Endothelial cell of umbilical vein (primary cell): ENCODE data around the gene COL23A1. TPM values are rescaled to one million over a fixed set of nuclear protein-coding genes. Genes with fewer than 3 reads are reported as not detected.
"Not testable (repeated sequence)": the region's sequence is repeated elsewhere in the genome, so short reads cannot be mapped to it uniquely, and the experiment has no call there.

Experiments used
- BruUV-seq: library from RNA; stranded (reverse); fragments of 400-500 nt; replicated peaks from 2 replicates; lab custom pipeline; 2021; lab: Mats Ljungman, UMichigan
- CTCF ChIA-PET: fragments of 300-600, 350-600 bp; sonication (Branson Sonifier 250); formaldehyde crosslinking; loops from one replicate; lab custom pipeline; 2021; ENCODE audit warnings: antibody characterized with exemption, inconsistent platforms; lab: Charles Lee
- POLR2A ChIA-PET: fragments of 300-600, 350-600 bp; sonication (Branson Sonifier 250); formaldehyde crosslinking; loops from one replicate; lab custom pipeline; 2021; ENCODE audit warnings: antibody characterized with exemption, inconsistent platforms; lab: Charles Lee
- DNase-seq: peaks from one replicate; pipeline ENCODE4 v3.0.0-alpha.2; 2011; ENCODE audit warnings: low read depth, low spot score
- FAIRE-seq: peaks from 2 replicates; lab custom pipeline; 2011; peaks lifted over from hg19 to GRCh38; lab: Jason Lieb, UNC
- H2AFZ ChIP-seq: 2 replicates; pipeline ENCODE4 v1.6.0; 2012; ENCODE audit warnings: low read depth, low read length, control low read depth, inconsistent platforms
- H3K27ac ChIP-seq: 2 replicates; pipeline ENCODE4 v1.5.1; 2011; ENCODE audit warnings: low read depth, mild to moderate bottlenecking, control low read depth, low read length, moderate library complexity; ENCODE audit not compliant: insufficient read depth
- H3K27me3 ChIP-seq, 2 experiments: 2 replicates each; pipeline versions ENCODE4 v1.6.0 to v1.6.1; 2011; ENCODE audit warnings: low read length in 2 of 2, mixed read lengths in 1 of 2; ENCODE audit not compliant: control insufficient read depth in 2 of 2, insufficient read depth in 2 of 2
- H3K36me3 ChIP-seq, 2 experiments: 2 replicates in 1 of 2; 3 replicates in 1 of 2; pipeline ENCODE4 v1.5.1; 2011; ENCODE audit warnings: low read length in 2 of 2, mild to moderate bottlenecking in 1 of 2, moderate library complexity in 1 of 2; ENCODE audit not compliant: control insufficient read depth in 2 of 2, insufficient read depth in 2 of 2; ENCODE audit errors: extremely low read depth in 1 of 2
- H3K4me1 ChIP-seq: 3 replicates; pipeline ENCODE4 v1.5.1; 2011; ENCODE audit warnings: mild to moderate bottlenecking, low read length; ENCODE audit not compliant: control insufficient read depth, insufficient read depth; ENCODE audit errors: extremely low read depth
- H3K4me2 ChIP-seq: 2 replicates; pipeline ENCODE4 v1.6.1; 2011; ENCODE audit warnings: low read length, control low read depth, mixed read lengths; ENCODE audit not compliant: insufficient read depth
- H3K4me3 ChIP-seq, 3 experiments: fragments of 200-600 bp in 1 of 3; sonication (generic), shearing (Covaris generic) in 1 of 3; replicated peaks in 1 of 3; 2 replicates each; pipeline ENCODE4 v1.5.1; 2011 to 2016; ENCODE audit warnings: control low read depth in 3 of 3, low read length in 3 of 3, mild to moderate bottlenecking in 2 of 3, inconsistent platforms in 1 of 3, low read depth in 1 of 3, moderate library complexity in 1 of 3; ENCODE audit not compliant: insufficient read depth in 1 of 3
- H3K79me2 ChIP-seq: 2 replicates; pipeline ENCODE4 v1.6.0; 2012; ENCODE audit warnings: low read length, inconsistent platforms; ENCODE audit not compliant: control insufficient read depth, insufficient read depth
- H3K9ac ChIP-seq: replicated peaks from 2 replicates; pipeline ENCODE3; 2011; ENCODE audit warnings: low read length, control low read depth; ENCODE audit not compliant: insufficient read depth; ENCODE audit errors: extremely low read depth
- H3K9me1 ChIP-seq: replicated peaks from 3 replicates; pipeline ENCODE4 v1.6.0; 2011; ENCODE audit warnings: mild to moderate bottlenecking, low read length; ENCODE audit not compliant: control insufficient read depth, insufficient read depth; ENCODE audit errors: extremely low read depth
- H3K9me3 ChIP-seq: replicated peaks from 2 replicates; pipeline ENCODE4 v1.5.1; 2012; ENCODE audit warnings: low read length, inconsistent platforms; ENCODE audit not compliant: control insufficient read depth, insufficient read depth
- H4K20me1 ChIP-seq: replicated peaks from 2 replicates; pipeline ENCODE3; 2011; ENCODE audit warnings: mild to moderate bottlenecking, low read length; ENCODE audit not compliant: control insufficient read depth, insufficient read depth; ENCODE audit errors: extremely low read depth
- EZH2 ChIP-seq: IDR thresholded peaks from 2 replicates; pipeline ENCODE4 v1.6.1; 2012; ENCODE audit warnings: borderline replicate concordance, low read depth, mild to moderate bottlenecking, moderate library complexity, low read length, inconsistent platforms; ENCODE audit not compliant: severe bottlenecking
- JUN ChIP-seq: IDR thresholded peaks from 2 replicates; pipeline ENCODE4 v1.6.1; 2011; ENCODE audit warnings: borderline replicate concordance, low read depth; ENCODE audit not compliant: insufficient read length, insufficient read depth
- dilution Hi-C: fragments of 300-500 bp; cut with MboI; formaldehyde crosslinking; loops from one replicate; pipeline ENCODE4 v1.15.0; 2019; ENCODE audit warnings: low sequenced_read_pairs; ENCODE audit not compliant: extremely low pct_ligation_motif_present
- intact Hi-C: fragments of 100-400 bp; cut with micrococcal nuclease; formaldehyde crosslinking; loops from one replicate; pipeline ENCODE4 v1.10.0; 2022
- polyA plus RNA-seq, 4 experiments: library from polyadenylated mRNA; depleted of rRNA in 3 of 4; stranded (reverse) in 3 of 4; unstranded in 1 of 4; fragments of >200 nt; gene quantifications; 2 replicates each; pipeline versions ENCODE4 v1.2.1 to v1.2.3, GENCODE V29; 2011 to 2012; ENCODE audit warnings: missing spikeins in 1 of 4
- total RNA-seq: library from RNA; stranded (reverse); gene quantifications from 2 replicates; pipeline ENCODE4 v1.2.3, GENCODE V29; 2021

Gene COL23A1
- total and polyA plus RNA-seq, 2 donors (not counting 3 experiments of a cell fraction or from before 2014, with no cell fraction given), result not detected

GRCh38 chr5:178318382-178318781 is 271.8 kb downstream of the COL23A1 start:
- Histone ChIP-seq H3K4me3 (no peak overlapping the region), H3K4me2 (no peak overlapping the region), H4K20me1 (no peaks in the 10 kb centered on the region), H3K9me1 (no peaks in the 10 kb centered on the region), H3K4me1 (no peaks in the 10 kb centered on the region), H3K79me2 (no peaks in the 10 kb centered on the region), H3K9ac (no peak overlapping the region), H3K36me3 (no peaks in the 10 kb centered on the region), H3K9me3 (no peaks in the 10 kb centered on the region), H3K27me3 (no peaks in the 10 kb centered on the region), H3K27ac (no peak overlapping the region), H2AFZ (no peak overlapping the region)
- CTCF ChIA-PET, result no interaction called here
- dilution Hi-C loops, result no loop called here
- no peak for DNase-seq
- no peak for FAIRE-seq
- no peak for TF ChIP-seq JUN
- TF ChIP-seq EZH2, result no peak
- POLR2A ChIA-PET, result no interaction called here
- BruUV-seq, result no TSS peak
- intact Hi-C loops, result no loop called here

- H3K4me2 ChIP-seq, DNase-seq, CTCF ChIA-PET, intact Hi-C loops, H3K4me3 ChIP-seq, H3K79me2 ChIP-seq, H3K4me1 ChIP-seq, H4K20me1 ChIP-seq, H3K9me3 ChIP-seq, H3K27ac ChIP-seq, POLR2A ChIA-PET, dilution Hi-C loops, H3K36me3 ChIP-seq, BruUV-seq, H3K27me3 ChIP-seq, H2AFZ ChIP-seq, H3K9me1 ChIP-seq, FAIRE-seq, H3K9ac ChIP-seq: not testable (repeated sequence)
Measured at GRCh38 chr5:178317727-178318126, 272.5 kb downstream of the COL23A1 start.
